Activated naive CD4-positive, alpha-beta T cell treated with anti-CD3 and anti-CD28 coated beads for 36 hours (primary cell): ENCODE data around the gene PLPPR3. TPM values are rescaled to one million over a fixed set of nuclear protein-coding genes. Genes with fewer than 3 reads are reported as not detected.

Experiments used
- microRNA-seq: library from miRNA; unstranded; fragments of <30 nt; microRNA quantifications from one replicate; pipeline ENCODE4 v1.2.0, GENCODE V29; 2022; ENCODE audit warnings: borderline microRNAs expressed, borderline replicate concordance
- total RNA-seq, 2 experiments: library from RNA; stranded (reverse); gene quantifications; one replicate each; pipeline ENCODE4 v1.2.3, GENCODE V29; 2021

The PLPPR3 gene
- total RNA-seq, 2 experiments from 2014 or later = not detected

Small RNAs within 50 kb of the gene (microRNA-seq; reads per million reads assigned to microRNA genes)
- gene MIR3187 = 110 reads per million, percentile 60 among the genes with 10 or more reads in this experiment
- 14.3 reads per million, percentile 29 among the genes with 10 or more reads in this experiment for gene MIR4745

Other genes with a start within 250 kb of the PLPPR3 start
- 100 to 1,000 TPM; 160 to 161 TPM for gene BSG, start 249.4 kb downstream of the PLPPR3 start, total RNA-seq
- gene HCN2, start 232.1 kb downstream of the PLPPR3 start, total RNA-seq = under 1 TPM; 0.41 to 0.49 TPM
- 10 to 100 TPM; 63.8 to 65.6 TPM for gene POLRMT, start 188.4 kb downstream of the PLPPR3 start, total RNA-seq
- not detected for gene FGF22, start 182.1 kb downstream of the PLPPR3 start, total RNA-seq
- gene RNF126, start 158.7 kb downstream of the PLPPR3 start, total RNA-seq = 100 to 1,000 TPM in 1 of 2 experiments, 10 to 100 TPM in 1; 99.5 to 108 TPM
- 1 to 10 TPM; 9.3 to 9.8 TPM for gene FSTL3, start 145.6 kb downstream of the PLPPR3 start, total RNA-seq
- gene PRSS57, start 126.5 kb downstream of the PLPPR3 start, total RNA-seq = not detected
- 1 to 10 TPM in 1 of 2 experiments, under 1 TPM in 1; 0.84 to 1.0 TPM for gene PALM, start 113.0 kb downstream of the PLPPR3 start, total RNA-seq
- not detected for gene MISP, start 70.8 kb downstream of the PLPPR3 start, total RNA-seq
- gene PTBP1, start 24.5 kb downstream of the PLPPR3 start, total RNA-seq = 100 to 1,000 TPM; 510 to 532 TPM
- gene AZU1, start 5.9 kb upstream of the PLPPR3 start, total RNA-seq = not detected
- gene PRTN3, start 19.0 kb upstream of the PLPPR3 start, total RNA-seq = not detected
- not detected for gene ELANE, start 30.3 kb upstream of the PLPPR3 start, total RNA-seq
- gene CFD, start 37.7 kb upstream of the PLPPR3 start, total RNA-seq = under 1 TPM; 0.17 to 0.25 TPM
- gene MED16, start 71.2 kb upstream of the PLPPR3 start, total RNA-seq = 10 to 100 TPM; 61.3 to 68.1 TPM
- not detected for gene RNU6-9, start 71.5 kb upstream of the PLPPR3 start, total RNA-seq
- gene R3HDM4, start 91.3 kb upstream of the PLPPR3 start, total RNA-seq = 100 to 1,000 TPM; 111 to 120 TPM
- gene KISS1R, start 95.4 kb upstream of the PLPPR3 start, total RNA-seq = 1 to 10 TPM; 5.3 to 6.6 TPM
- 10 to 100 TPM; 23.1 to 28.4 TPM for gene ARID3A, start 104.1 kb upstream of the PLPPR3 start, total RNA-seq
- 10 to 100 TPM; 77.8 to 82.0 TPM for gene WDR18, start 162.4 kb upstream of the PLPPR3 start, total RNA-seq
- under 1 TPM in 1 of 2 experiments, not detected in 1; 0.10 TPM for gene GRIN3B, start 178.5 kb upstream of the PLPPR3 start, total RNA-seq
- gene TMEM259, start 199.2 kb upstream of the PLPPR3 start, total RNA-seq = 100 to 1,000 TPM; 105 to 109 TPM
- not detected for gene RNU6-2, start 199.6 kb upstream of the PLPPR3 start, total RNA-seq
- 100 to 1,000 TPM; 104 TPM for gene CNN2, start 204.7 kb upstream of the PLPPR3 start, total RNA-seq
- gene ABCA7, start 218.2 kb upstream of the PLPPR3 start, total RNA-seq = 10 to 100 TPM; 24.4 to 30.1 TPM
- gene ARHGAP45, start 245.2 kb upstream of the PLPPR3 start, total RNA-seq = 100 to 1,000 TPM; 123 to 136 TPM